ENCODE results near the gene ASCL2.

Gene ASCL2

DNA sequence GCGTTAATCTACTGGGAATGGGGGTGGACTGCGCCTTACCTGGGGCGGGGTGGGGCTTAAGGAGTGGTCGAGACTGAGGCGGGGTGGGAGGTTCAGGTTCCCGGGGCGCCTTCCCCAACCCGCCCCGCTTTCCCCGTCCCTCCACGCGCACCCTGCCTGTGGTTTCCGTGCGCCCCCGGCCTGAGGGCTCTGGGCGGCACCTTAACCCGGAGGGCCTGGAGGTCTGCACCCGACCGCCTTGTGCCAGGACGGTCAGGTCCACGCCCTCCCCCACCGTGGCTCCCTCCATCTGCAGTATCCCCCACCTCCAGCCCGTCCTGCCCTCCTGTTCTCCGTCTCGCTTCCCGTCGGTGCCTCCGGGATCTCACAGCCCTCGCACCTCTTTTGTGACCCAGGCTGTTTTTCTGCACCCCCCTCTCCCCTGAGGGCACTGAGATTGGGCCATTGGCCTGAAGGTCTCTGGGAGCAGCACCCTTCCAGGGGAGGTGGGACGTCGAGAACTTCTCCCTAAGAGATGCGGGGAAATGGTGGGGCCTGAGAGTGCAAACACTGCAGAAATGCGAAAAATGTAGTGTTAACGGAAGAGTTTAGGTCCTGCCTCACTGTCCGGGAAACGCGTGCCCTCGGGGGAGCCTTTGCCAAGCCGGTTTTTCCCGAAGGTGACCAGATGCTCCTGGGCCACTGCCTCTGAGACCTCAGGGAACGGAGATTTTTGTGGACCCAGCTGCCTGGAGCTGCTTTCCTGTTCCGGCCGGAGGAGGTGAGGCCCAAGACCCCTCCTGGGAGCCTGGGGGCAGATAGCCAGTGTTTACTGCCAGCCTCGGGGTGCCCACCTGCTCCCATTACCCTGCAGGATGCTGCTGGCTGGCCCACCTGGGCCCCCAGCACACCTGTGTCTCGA is 1.2 kb upstream of the ASCL2 start:
- H3K27me3 ChIP-seq (ENCODE audit: control insufficient read depth, insufficient read depth, low read length, poor library complexity, severe bottlenecking): peaks cover 77% of the 10 kb centered on the region
- no peaks in the 10 kb centered on the region for H3K4me1 ChIP-seq (ENCODE audit: control insufficient read depth, insufficient read depth, low read length)
- no peaks in the 10 kb centered on the region for H3K9me3 ChIP-seq (ENCODE audit: control insufficient read depth, low read length)
- no peak overlapping the region for H3K4me3 ChIP-seq (ENCODE audit: insufficient read depth, low read depth, low read length)
- no peak overlapping the region for H3K27ac ChIP-seq (ENCODE audit: insufficient read depth, low read depth, low read length, poor library complexity, severe bottlenecking)
- 65% methylated on average over 45 of the region's 45 CpGs for WGBS, 2 experiments
- H3K36me3 ChIP-seq (ENCODE audit: control insufficient read depth, insufficient read depth, low read length): no peaks in the 10 kb centered on the region

DNA sequence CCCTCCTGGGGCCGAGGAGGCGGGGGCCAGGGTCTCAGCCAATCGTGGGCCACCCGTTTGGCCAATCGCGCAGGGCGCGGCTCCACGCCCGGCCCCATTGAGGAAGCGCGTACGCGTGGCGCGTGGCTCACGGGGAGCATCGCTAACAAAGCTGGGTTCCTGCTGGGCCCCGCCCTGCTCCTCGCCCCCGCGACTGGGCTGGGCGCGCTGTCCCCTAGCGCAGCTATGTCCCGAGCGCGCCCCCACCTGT is 614 bp upstream of the ASCL2 start:
- no peaks in the 10 kb centered on the region for H3K9me3 ChIP-seq (ENCODE audit: control insufficient read depth, low read length)

GRCh38 chr11:2269601-2270321 is 627 bp downstream of the ASCL2 start:
- Histone ChIP-seq H3K9me3 (ENCODE audit: control insufficient read depth, low read length) (no peaks in the 10 kb centered on the region), H3K36me3 (ENCODE audit: control insufficient read depth, insufficient read depth, low read length) (no peaks in the 10 kb centered on the region), H3K27me3 (ENCODE audit: control insufficient read depth, insufficient read depth, low read length, poor library complexity, severe bottlenecking) (peaks cover 89% of the 10 kb centered on the region), H3K27ac (ENCODE audit: insufficient read depth, low read depth, low read length, poor library complexity, severe bottlenecking) (no peak overlapping the region), H3K4me1 (ENCODE audit: control insufficient read depth, insufficient read depth, low read length) (no peaks in the 10 kb centered on the region), H3K4me3 (ENCODE audit: insufficient read depth, low read depth, low read length) (peak overlapping the region; percentile 29)
- 2 to 3% methylated on average over 104 of the region's 104 CpGs for WGBS, 2 experiments

More for the DNA sequence above, 614 bp upstream of the ASCL2 start:
- Histone ChIP-seq H3K4me3 (ENCODE audit: insufficient read depth, low read depth, low read length) (no peak overlapping the region), H3K27me3 (ENCODE audit: control insufficient read depth, insufficient read depth, low read length, poor library complexity, severe bottlenecking) (peaks cover 83% of the 10 kb centered on the region), H3K4me1 (ENCODE audit: control insufficient read depth, insufficient read depth, low read length) (no peaks in the 10 kb centered on the region), H3K36me3 (ENCODE audit: control insufficient read depth, insufficient read depth, low read length) (no peaks in the 10 kb centered on the region), H3K27ac (ENCODE audit: insufficient read depth, low read depth, low read length, poor library complexity, severe bottlenecking) (no peak overlapping the region)
- WGBS, 2 experiments: 40 to 41% methylated on average over 28 of the region's 28 CpGs

- no peaks in the 10 kb centered on the region for H3K36me3 ChIP-seq (ENCODE audit: control insufficient read depth, insufficient read depth, low read length)
- H3K27ac ChIP-seq (ENCODE audit: insufficient read depth, low read depth, low read length, poor library complexity, severe bottlenecking): no peak overlapping the region
- H3K27me3 ChIP-seq (ENCODE audit: control insufficient read depth, insufficient read depth, low read length, poor library complexity, severe bottlenecking): peaks cover 89% of the 10 kb centered on the region
- WGBS, 2 experiments: 1 to 2% methylated on average over 89 of the region's 89 CpGs
- H3K4me1 ChIP-seq (ENCODE audit: control insufficient read depth, insufficient read depth, low read length): no peaks in the 10 kb centered on the region
- H3K9me3 ChIP-seq (ENCODE audit: control insufficient read depth, low read length): no peaks in the 10 kb centered on the region
- peak overlapping the region; percentile 29 for H3K4me3 ChIP-seq (ENCODE audit: insufficient read depth, low read depth, low read length)
Measured at GRCh38 chr11:2268729-2269600, 1.4 kb downstream of the ASCL2 start.

DNA sequence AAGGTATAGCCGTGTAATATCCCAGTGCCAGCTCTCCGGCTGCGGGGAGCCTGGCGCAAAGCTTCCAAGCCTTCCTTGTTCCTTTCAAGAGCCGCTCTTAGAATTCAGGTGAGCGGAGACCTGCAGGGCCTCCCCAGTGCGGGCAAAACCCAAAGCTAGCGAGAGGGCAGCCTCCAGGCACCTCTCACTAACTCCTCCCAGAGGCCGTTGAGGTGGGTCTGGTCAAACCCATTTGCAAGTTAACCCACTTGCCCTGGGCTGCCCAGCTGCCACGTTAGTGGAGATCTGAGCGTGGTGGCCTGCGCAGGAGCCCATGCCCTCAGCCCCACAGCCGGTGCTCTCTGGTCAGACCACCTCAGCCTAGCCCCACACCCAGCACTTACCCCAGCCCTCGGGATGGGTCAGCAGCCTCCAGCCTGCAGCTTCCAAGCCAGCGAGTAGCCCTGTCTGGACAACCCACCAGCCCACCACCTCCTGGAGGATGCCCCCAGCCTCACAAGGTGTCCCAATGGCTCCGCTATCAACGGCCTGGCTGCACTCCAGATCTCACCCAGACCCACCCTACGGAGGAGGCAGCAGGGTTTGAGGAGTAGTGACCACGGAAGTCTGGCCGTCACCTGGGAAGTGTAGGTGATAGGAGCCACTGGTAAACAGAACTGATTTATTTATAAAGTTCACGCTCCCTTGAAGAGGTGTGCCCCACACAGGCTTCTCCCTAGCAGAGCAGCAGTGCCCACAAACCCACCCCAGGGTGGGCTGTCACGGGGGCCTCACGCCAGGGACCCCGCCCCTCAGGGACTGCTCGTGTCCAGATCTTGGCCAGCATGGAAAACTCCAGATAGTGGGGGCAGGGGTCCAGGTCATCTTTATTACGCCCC is 2.3 kb downstream of the ASCL2 start:
- Histone ChIP-seq H3K27ac (ENCODE audit: insufficient read depth, low read depth, low read length, poor library complexity, severe bottlenecking) (no peak overlapping the region), H3K4me1 (ENCODE audit: control insufficient read depth, insufficient read depth, low read length) (no peaks in the 10 kb centered on the region), H3K27me3 (ENCODE audit: control insufficient read depth, insufficient read depth, low read length, poor library complexity, severe bottlenecking) (peaks cover 81% of the 10 kb centered on the region), H3K36me3 (ENCODE audit: control insufficient read depth, insufficient read depth, low read length) (no peaks in the 10 kb centered on the region), H3K9me3 (ENCODE audit: control insufficient read depth, low read length) (no peaks in the 10 kb centered on the region), H3K4me3 (ENCODE audit: insufficient read depth, low read depth, low read length) (peak overlapping the region; percentile 29)
- WGBS, 2 experiments: 87 to 88% methylated on average over 26 of the region's 26 CpGs

GRCh38 chr11:2267306-2267850 is 3.0 kb downstream of the ASCL2 start:
- H3K27me3 ChIP-seq (ENCODE audit: control insufficient read depth, insufficient read depth, low read length, poor library complexity, severe bottlenecking): peaks cover 74% of the 10 kb centered on the region
- H3K9me3 ChIP-seq (ENCODE audit: control insufficient read depth, low read length): no peaks in the 10 kb centered on the region
- H3K4me3 ChIP-seq (ENCODE audit: insufficient read depth, low read depth, low read length): no peak overlapping the region
- WGBS, 2 experiments: 89 to 91% methylated on average over 12 of the region's 12 CpGs
- H3K4me1 ChIP-seq (ENCODE audit: control insufficient read depth, insufficient read depth, low read length): peaks cover 4% of the 10 kb centered on the region
- H3K27ac ChIP-seq (ENCODE audit: insufficient read depth, low read depth, low read length, poor library complexity, severe bottlenecking): no peak overlapping the region
- no peaks in the 10 kb centered on the region for H3K36me3 ChIP-seq (ENCODE audit: control insufficient read depth, insufficient read depth, low read length)

DNA sequence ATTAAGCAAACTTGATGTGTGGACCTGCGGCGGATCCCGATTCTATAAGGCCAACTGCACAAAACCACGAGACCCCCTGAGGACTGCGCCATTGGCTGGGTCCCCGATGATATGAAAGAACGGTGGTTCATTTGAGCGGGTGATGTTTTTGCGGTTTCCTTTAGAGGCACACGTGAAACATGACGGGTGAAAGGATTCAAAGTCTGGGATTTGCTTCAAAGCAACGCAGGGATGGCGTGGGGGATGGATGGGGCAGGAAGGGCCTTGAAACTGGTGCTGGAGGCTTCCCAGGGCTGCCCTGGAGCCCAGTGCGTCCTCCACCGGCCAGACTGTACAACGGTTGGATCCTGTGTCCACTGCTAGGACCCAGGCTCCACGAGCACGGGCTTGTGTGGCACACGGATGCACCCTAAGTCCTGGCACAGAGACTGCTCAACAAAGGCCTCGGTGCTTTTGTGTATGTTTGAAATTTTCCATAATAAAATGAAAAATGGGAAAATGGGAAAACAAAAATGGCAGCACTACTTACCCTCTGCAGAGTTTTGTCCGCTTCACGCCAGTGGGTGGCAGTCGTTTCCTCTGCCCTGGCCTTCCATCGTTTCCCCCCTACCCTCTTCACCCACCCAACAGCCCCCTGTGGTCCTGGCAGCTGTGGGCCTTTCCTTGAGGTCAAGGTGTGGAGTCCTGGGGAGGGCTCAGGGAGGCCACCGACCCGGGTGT is 3.6 kb downstream of the ASCL2 start:
- Histone ChIP-seq H3K4me3 (ENCODE audit: insufficient read depth, low read depth, low read length) (no peak overlapping the region), H3K27ac (ENCODE audit: insufficient read depth, low read depth, low read length, poor library complexity, severe bottlenecking) (no peak overlapping the region), H3K36me3 (ENCODE audit: control insufficient read depth, insufficient read depth, low read length) (no peaks in the 10 kb centered on the region), H3K4me1 (ENCODE audit: control insufficient read depth, insufficient read depth, low read length) (peaks cover 8% of the 10 kb centered on the region), H3K27me3 (ENCODE audit: control insufficient read depth, insufficient read depth, low read length, poor library complexity, severe bottlenecking) (peaks cover 67% of the 10 kb centered on the region), H3K9me3 (ENCODE audit: control insufficient read depth, low read length) (no peaks in the 10 kb centered on the region)
- WGBS, 2 experiments: 94% methylated on average over 26 of the region's 26 CpGs

DNA sequence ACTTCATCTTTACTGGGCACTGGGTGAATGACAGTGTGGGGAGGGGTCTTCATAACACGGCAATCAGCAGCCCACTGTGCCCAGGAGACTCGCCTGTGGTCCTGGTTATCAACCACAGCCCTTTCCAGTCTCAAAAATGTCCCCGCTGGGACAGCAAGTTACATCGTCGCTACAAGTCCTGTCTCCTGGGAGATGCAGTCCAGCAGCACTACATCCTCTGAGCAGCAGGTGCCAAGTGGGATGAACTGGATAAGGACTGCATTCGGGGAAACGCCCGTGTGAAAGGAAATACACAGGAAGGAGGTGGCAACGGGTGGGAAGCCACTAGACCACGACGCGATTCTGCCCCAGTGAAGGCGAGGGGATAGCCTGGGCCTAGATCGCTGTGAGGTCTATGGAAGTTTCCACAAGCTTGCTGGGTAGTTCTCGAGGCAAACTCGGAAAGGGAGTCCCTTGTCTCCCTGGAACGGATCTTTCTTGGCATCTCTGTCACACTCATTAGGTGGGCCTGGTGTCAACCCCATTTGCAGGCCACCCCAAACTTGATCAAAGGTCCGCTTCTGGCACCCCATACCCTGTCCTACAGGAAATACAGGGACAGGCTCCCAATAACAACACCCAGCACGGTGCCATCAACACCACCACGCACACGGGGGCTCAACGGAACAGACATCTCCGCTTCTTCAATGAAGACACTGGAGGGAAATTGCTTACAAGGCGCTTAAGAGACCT is 4.4 kb downstream of the ASCL2 start:
- H3K4me1 ChIP-seq (ENCODE audit: control insufficient read depth, insufficient read depth, low read length): peaks cover 8% of the 10 kb centered on the region
- no peaks in the 10 kb centered on the region for H3K9me3 ChIP-seq (ENCODE audit: control insufficient read depth, low read length)
- H3K27me3 ChIP-seq (ENCODE audit: control insufficient read depth, insufficient read depth, low read length, poor library complexity, severe bottlenecking): peaks cover 60% of the 10 kb centered on the region
- H3K4me3 ChIP-seq (ENCODE audit: insufficient read depth, low read depth, low read length): no peak overlapping the region
- H3K36me3 ChIP-seq (ENCODE audit: control insufficient read depth, insufficient read depth, low read length): no peaks in the 10 kb centered on the region
- WGBS, 2 experiments: 92 to 93% methylated on average over 24 of the region's 24 CpGs
- H3K27ac ChIP-seq (ENCODE audit: insufficient read depth, low read depth, low read length, poor library complexity, severe bottlenecking): no peak overlapping the region

Data from ectodermal cell (in vitro differentiated cells).